Testis (tissue), 3 donors: ENCODE measurements around the gene ANTXR1. TPM values are rescaled to one million over a fixed set of nuclear protein-coding genes. Genes with fewer than 3 reads are reported as not detected.

Source experiments
- DNase-seq: peaks from one replicate; pipeline ENCODE4 v3.0.0-alpha.2; 2019
- H3K27ac ChIP-seq, 2 donors: fragments of 200-600 bp; sonication (generic); one replicate each; pipeline ENCODE4 v1.5.1; 2019
- H3K27me3 ChIP-seq: fragments of 200-600 bp; sonication (generic); one replicate; pipeline ENCODE4 v1.5.1; 2019
- H3K36me3 ChIP-seq: fragments of 200-600 bp; sonication (generic); one replicate; pipeline ENCODE4 v1.5.1; 2017; ENCODE audit warnings: low read depth; ENCODE audit errors: missing control alignments
- H3K4me1 ChIP-seq: fragments of 200-600 bp; sonication (generic); one replicate; pipeline ENCODE4 v1.5.1; 2019
- H3K4me3 ChIP-seq, 2 donors: fragments of 200-600 bp; sonication (generic); one replicate each; pipeline ENCODE4 v1.5.1; 2017 to 2019
- H3K9me3 ChIP-seq: fragments of 200-600 bp; sonication (generic); one replicate; pipeline ENCODE4 v1.5.1; 2017
- POLR2A ChIP-seq: fragments of 450-650 bp; IDR thresholded peaks from one replicate; pipeline ENCODE4 v1.6.1; 2017; ENCODE audit warnings: antibody characterized with exemption, mild to moderate bottlenecking, moderate library complexity
- WGBS, 2 donors: methylation state at CpG; one replicate each; pipeline ENCODE4 v1.1.5; 2018; 5-methylcytosine and 5-hydroxymethylcytosine counted together
- intact Hi-C: fragments of 100-400 bp; cut with DNase I; formaldehyde crosslinking; loops from one replicate; pipeline ENCODE4 v1.15.1; 2023; ENCODE audit warnings: low total_unique reads
- polyA plus RNA-seq: library from polyadenylated mRNA; stranded (reverse); fragments of 350-450 nt; fragmentation: Illumina TruSeq; extraction: RNeasy Lipid Tissue Mini Kit (QIAGEN cat#74804); gene quantifications from one replicate; pipeline ENCODE4 v1.2.3, GENCODE V29; 2014; ENCODE audit warnings: low read depth, low replicate concordance; ENCODE audit not compliant: insufficient read depth
- total RNA-seq, 2 donors: library from RNA; depleted of rRNA; stranded (reverse); fragments of >200 nt; gene quantifications; one replicate each; pipeline ENCODE4 v1.2.3, GENCODE V29; 2016
- TF ChIP-seq, protein P1 (sequence below), 3 experiments: fragments of 450-650 bp in 2 of 3; fragments of 200-600 bp in 1 of 3; sonication (generic) in 1 of 3; IDR thresholded peaks; one replicate each; pipeline ENCODE4 v1.5.1; 2016 to 2019; ENCODE audit warnings: antibody characterized with exemption in 3 of 3, mild to moderate bottlenecking in 2 of 3, moderate library complexity in 1 of 3

Gene ANTXR1
- total and polyA plus RNA-seq, 3 donors from 2014 or later: 16.6 to 35.7 (median 20.1) TPM

DNA sequence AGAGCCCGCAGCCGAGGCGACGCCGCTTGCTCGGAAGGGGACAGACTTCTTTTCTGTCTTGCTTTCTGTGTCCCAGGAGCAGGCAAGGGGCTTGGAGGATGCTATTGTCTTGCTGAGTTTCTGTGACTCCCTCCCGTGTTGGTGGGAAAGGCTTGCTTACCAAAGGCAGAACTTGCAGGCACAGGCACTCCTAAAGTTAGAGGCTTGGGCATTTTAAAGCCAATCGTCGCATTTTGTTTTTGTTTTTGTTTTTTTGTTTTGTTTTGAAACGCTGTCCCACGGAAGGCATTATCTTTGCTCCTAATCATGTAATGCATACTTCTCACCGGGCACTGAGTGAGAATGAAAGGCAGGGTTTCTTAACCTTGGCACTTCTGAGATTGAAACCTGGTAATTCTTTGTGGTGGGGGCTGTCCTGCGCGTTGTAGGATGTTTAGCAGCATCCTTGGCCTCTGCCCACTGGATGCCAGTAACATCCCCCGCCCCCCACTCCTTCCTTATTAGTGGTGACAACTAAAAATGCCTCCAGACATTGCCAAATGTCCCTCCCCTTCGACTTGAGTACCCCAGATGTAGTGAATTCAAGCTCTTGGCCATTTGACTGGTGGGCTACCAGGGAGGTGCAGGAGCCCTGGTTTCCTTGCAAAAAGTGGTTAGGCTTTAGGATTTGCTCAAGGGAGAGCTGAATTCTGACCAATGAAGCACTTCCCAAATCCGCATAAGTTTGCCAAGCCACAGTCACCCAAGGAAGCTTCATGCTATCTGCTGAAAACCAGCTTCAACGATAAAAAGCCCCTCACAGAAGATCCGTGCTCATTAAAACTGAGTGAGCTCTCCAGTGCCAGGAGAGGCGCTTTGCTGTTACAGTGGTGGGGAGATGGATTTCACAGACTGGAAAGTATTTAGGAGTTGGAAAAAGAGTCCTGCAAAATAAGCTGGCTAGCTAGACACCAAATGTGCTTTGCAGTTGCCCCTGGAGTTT lies 1.2 kb downstream of the ANTXR1 start:
- DNase-seq: no peak
- TF ChIP-seq, protein P1, sequence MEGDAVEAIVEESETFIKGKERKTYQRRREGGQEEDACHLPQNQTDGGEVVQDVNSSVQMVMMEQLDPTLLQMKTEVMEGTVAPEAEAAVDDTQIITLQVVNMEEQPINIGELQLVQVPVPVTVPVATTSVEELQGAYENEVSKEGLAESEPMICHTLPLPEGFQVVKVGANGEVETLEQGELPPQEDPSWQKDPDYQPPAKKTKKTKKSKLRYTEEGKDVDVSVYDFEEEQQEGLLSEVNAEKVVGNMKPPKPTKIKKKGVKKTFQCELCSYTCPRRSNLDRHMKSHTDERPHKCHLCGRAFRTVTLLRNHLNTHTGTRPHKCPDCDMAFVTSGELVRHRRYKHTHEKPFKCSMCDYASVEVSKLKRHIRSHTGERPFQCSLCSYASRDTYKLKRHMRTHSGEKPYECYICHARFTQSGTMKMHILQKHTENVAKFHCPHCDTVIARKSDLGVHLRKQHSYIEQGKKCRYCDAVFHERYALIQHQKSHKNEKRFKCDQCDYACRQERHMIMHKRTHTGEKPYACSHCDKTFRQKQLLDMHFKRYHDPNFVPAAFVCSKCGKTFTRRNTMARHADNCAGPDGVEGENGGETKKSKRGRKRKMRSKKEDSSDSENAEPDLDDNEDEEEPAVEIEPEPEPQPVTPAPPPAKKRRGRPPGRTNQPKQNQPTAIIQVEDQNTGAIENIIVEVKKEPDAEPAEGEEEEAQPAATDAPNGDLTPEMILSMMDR (IDR thresholded peaks at IDR 0.05): no peak
- no peak for TF ChIP-seq POLR2A
- intact Hi-C loops: loop anchor here (2.0 kb wide), 1 partner anchor 293 kb away; no protein-coding TSS in a partner anchor
- no peaks in the 10 kb centered on the region for H3K9me3 ChIP-seq
- H3K4me3 ChIP-seq: peak overlapping the region; percentile 66 to 84
- 2 to 3% methylated on average over 14 to 20 of the region's 20 CpGs for WGBS, 2 donors
- no peaks in the 10 kb centered on the region for H3K27me3 ChIP-seq
- H3K27ac ChIP-seq: peak overlapping the region; percentile 63 to 80
- H3K36me3 ChIP-seq: no peaks in the 10 kb centered on the region
- peaks cover 14% of the 10 kb centered on the region for H3K4me1 ChIP-seq

DNA sequence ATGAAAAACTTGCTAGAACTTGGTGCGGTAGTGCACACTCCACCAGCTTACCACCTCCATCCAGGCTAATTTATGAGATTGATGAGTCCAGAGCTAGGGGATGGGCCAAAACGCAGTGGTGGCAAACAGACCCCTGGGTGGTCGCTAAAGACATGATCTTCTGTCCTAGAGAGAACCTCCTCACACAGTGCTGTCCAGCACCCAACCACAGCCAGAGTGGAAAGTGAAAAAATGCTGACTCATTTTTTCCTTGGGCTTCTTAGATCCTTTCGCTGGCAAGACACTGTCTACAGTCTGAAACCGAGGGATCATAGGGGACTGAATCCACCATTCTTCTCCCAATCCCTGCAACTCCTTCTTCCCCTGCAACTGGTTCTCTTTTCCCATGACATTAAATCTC lies 4.1 kb downstream of the ANTXR1 start:
- H3K4me3 ChIP-seq: no peak overlapping the region
- TF ChIP-seq POLR2A: no peak
- TF ChIP-seq, protein P1 (IDR thresholded peaks at IDR 0.05): no peak
- H3K9me3 ChIP-seq: no peaks in the 10 kb centered on the region
- intact Hi-C loops: no loop called here
- DNase-seq: no peak
- H3K27ac ChIP-seq: no peak overlapping the region
- no peaks in the 10 kb centered on the region for H3K27me3 ChIP-seq
- 57 to 64% methylated on average over 5 of the region's 5 CpGs for WGBS, 2 donors
- peaks cover 20% of the 10 kb centered on the region for H3K4me1 ChIP-seq
- H3K36me3 ChIP-seq: no peaks in the 10 kb centered on the region

DNA sequence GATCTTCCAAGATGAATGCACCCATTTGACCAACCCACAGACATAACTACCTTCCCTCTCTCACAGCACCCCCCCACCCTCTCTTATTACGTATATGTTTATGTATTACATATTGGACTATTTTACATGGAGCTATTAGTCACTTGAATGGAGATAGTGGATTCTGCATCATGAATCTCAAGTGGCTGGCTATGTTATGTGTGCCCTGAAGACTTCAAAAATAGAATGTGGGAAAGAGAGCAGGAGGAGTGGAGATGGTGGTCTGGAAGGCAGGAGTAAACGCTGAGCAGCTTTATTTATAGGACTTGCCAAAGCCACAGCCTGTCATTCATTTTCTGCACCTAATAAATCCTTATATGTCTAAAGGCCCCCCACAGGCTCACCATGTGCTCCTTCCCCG lies 4.9 kb downstream of the ANTXR1 start:
- no peak overlapping the region for H3K4me3 ChIP-seq
- no peaks in the 10 kb centered on the region for H3K36me3 ChIP-seq
- 76% methylated on average over 3 of the region's 3 CpGs for WGBS, 2 donors
- no peaks in the 10 kb centered on the region for H3K9me3 ChIP-seq
- no peak for DNase-seq
- intact Hi-C loops: no loop called here
- H3K27ac ChIP-seq: no peak overlapping the region
- peaks cover 18% of the 10 kb centered on the region for H3K4me1 ChIP-seq
- H3K27me3 ChIP-seq: no peaks in the 10 kb centered on the region
- TF ChIP-seq POLR2A: no peak
- TF ChIP-seq, protein P1 (IDR thresholded peaks at IDR 0.05): no peak

DNA sequence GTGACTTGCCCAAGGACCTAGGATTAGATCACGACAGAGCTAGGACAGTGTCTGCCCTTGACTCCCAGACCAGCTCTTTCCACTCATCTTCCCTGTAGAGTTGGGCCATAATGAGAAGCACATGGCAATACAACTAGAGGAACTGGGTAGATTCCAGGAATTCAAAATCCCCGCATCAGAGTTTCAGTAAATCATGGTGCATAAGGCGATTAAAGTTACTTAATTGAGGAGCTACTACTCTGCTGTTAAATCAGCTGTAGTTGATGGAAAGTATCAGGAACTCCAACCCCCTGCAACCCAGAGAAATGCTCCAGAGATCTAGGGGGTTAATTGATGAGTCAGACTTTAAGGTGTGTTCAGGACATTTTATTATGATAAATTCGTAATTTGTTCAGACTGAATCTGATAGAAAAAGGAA lies 5.7 kb downstream of the ANTXR1 start:
- H3K4me1 ChIP-seq: peaks cover 18% of the 10 kb centered on the region
- no peaks in the 10 kb centered on the region for H3K36me3 ChIP-seq
- TF ChIP-seq, protein P1 (IDR thresholded peaks at IDR 0.05): no peak
- TF ChIP-seq POLR2A: no peak
- H3K9me3 ChIP-seq: no peaks in the 10 kb centered on the region
- WGBS, 2 donors: 71 to 75% methylated on average over 4 of the region's 4 CpGs
- DNase-seq: no peak
- no peak overlapping the region for H3K4me3 ChIP-seq
- no peaks in the 10 kb centered on the region for H3K27me3 ChIP-seq
- intact Hi-C loops: no loop called here
- H3K27ac ChIP-seq: no peak overlapping the region
